ENCODE data around the gene GEMIN5. TPM values are rescaled to one million over a fixed set of nuclear protein-coding genes. Genes with fewer than 3 reads are reported as not detected.

GEMIN5 gene
- polyA plus RNA-seq, 3 donors: 20.6 to 21.8 (median 21.0) TPM

- DNase-seq: peak; percentile 97
Measured at GRCh38 chr5:154857530-154858296, 80.3 kb downstream of the GEMIN5 start.

- DNase-seq: no peak
Measured at GRCh38 chr5:154851351-154851750, 86.7 kb downstream of the GEMIN5 start.

DNA sequence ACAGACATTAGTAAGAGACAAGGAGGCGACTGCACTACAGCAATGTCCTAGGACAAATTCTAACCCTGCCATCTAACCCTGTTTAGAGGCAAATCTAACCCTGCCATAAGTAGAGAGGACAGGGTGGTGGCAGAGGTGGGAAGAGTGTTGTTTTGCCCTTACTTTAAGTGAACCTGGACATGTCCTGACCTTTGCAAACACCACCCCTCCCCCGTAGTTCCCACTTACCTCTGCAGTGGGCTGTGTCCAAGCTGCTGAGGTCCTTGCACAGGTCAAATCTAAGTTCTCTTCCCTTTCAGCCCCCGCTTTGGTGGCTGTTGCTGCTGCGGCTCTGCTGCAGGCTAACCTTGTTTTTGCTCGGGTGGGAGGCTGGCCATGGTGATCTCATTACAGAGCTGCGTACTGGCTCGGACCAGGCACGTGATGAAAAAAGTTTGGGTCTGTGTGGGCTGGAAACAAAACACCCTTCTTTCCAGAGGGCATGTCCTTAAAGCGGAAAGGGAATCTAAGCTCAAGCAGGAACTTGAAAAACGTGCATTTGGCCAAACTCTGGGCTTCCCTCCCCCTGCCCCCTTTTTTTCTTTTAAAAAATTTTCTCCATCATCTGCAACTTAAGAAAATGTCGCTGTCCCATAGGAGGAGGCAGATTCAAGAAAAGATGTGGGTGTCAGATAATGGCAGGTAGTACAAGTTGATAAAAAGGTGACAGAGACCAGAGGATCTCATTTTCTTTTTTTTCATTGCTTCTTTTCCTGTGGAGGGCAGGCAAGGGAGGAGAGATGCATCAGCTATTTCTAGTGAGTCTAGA lies 87.6 kb downstream of the GEMIN5 start, which contains the start of gene FAXDC2:
Gene FAXDC2 (minus strand): TSS at position 349 of the 808 bp plus-strand sequence. CDS start 12,425 bp downstream, outside the sequence.
- DNase-seq: peak; percentile 93

DNA sequence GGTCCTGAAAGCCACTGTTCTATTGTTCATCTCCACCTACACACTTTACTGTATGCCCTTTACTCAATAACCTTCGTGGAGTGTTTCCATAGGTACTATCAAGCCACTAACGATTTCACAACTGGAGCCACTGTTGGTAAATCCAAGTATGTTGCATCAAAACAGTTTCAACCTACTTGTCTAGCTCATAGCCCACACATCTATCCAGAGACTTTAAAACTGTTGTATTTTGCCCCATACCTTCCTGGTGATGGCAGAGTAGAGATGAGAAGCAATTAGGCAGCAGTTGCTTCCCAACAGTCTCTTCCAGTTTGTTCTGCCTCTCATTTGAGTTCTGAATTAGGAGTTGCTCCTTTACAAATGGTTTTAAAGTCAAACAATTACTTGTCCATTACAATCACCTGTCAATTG lies 88.2 kb downstream of the GEMIN5 start:
- DNase-seq: no peak

DNA sequence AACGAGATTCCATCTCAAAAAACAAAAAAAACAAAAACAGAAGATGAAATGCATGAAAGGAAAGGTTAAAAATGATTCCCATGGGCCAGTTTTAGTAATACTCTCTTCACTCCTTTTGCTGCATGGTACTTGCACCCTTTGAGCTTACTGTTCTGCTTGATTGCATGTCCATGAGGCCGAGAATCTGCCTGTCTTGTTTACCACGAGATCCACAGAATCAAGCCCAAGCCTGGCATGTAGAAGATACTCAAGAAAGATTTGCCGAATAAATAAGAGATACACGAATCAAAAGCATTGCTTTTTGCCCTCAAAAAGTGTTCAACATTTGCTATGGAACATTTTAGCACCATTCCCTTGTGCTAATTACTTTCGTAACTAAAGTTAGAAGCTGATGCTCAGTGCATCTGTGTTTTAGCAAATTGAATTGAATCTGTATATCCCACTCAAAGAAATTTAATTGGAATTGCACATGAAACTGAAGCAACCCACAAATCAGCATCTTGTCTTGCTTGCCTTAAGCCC lies 88.7 kb downstream of the GEMIN5 start:
- DNase-seq: no peak

GRCh38 chr5:154844809-154845208 lies 93.2 kb downstream of the GEMIN5 start:
- DNase-seq: no peak

DNA sequence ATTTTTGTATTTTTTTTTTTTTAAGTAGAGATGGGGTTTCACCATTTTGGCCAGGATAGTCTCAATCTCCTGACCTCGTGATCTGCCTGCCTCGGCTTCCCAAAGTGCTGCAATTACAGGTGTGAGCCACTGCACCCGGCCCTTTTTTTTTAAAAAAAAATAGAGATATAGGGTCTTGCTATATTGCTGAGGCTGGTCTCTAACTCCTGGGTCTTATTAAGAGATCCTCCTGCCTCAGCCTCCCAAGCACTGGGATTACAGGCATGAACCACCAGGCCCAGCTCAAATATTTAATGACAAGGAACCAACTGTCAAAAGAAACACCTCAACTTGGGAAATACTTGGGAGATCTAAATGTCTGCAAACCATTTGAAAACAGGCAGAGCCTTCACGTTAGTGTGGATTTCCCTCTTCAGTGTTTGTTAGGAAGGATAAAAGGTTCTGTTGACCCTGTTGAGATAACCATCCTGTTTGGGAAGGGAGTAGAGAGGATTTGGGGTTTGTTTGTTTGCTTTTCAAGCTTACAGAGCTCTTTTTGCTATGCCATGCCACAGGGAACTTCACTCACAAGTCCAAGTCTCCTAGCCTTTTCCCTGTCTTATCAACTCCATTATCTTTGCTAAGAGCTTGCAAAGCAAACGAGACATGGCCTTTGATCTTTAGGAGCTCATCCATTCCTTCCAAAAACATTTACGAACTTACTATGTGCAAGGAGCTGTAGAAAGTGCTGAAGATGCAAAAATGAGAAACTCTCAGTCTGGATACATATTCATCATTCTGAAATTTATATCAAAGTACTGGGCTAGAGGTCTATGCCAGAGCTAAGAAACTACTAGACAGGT lies 95.1 kb downstream of the GEMIN5 start:
- DNase-seq: no peak

DNA sequence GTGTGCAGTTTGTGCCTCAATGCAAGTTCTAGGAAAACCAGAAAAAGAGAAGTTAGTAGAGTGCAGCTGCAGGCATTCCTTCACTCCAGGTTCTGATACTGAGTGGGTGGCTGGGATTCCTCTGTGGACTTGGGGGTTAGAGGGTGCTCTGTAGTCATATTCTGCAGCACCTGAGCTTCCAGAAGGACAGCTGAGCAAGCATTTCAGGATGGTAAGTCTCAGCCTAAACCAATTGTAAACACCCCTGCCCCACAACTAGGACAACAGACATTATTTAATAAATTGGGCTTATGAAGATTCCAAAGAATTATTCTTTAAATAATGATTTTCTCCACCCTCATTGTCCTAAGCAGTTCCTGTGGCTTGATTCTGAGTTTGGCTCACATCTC lies 96.7 kb downstream of the GEMIN5 start:
- DNase-seq: no peak

DNA sequence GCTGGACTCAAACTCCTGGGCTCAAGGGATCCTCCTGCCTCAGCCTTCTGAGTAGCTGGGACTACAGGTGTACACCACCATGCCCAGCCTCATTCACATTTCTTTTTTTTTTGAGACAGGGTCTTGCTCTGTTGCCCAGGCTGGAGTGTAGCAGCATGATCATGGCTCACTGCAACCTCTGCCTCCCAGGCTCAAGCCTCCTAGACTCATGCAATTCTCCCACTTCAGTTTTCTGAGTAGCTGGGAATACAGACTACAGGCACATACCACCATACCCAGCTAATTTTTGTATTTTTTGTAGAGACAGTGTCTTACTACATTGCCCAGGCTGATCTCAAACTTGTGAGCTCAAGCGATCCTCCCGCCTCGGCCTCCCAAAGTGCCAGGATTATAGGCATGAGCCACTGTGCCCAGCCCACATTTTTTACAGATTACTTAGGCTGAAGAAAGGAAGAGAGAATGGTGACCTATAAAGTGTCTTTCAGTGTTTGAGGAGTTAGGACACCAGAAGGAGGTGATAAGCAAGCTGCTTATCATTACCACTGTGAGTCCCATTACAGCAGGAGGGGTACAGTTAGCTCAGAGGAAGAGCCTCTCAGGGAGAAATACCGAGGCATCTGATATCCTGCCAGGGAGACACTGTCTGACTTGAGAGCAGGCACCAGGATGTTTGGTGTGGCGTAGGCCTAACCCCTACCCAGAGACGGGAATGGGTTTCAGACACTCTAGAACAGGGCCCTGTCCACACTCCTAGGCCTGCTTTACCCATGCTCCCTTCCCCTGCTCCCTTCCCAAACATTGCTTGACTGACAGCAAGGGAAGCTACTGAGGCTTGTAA lies 97.4 kb downstream of the GEMIN5 start:
- DNase-seq: no peak

Other genes starting within 250 kb of the GEMIN5 start
- gene LARP1, start 182.8 kb downstream of the GEMIN5 start, polyA plus RNA-seq (ENCODE audit: insufficient read length in 3 of 3): 100 to 1,000 TPM; 132 to 172 (median 158) TPM
- gene FAXDC2, start 87.6 kb downstream of the GEMIN5 start, polyA plus RNA-seq (ENCODE audit: insufficient read length in 3 of 3): 10 to 100 TPM; 31.6 to 39.3 (median 38.3) TPM
- 10 to 100 TPM; 70.6 to 79.6 (median 72.4) TPM for gene CNOT8, start 79.6 kb downstream of the GEMIN5 start, polyA plus RNA-seq (ENCODE audit: insufficient read length in 3 of 3)
- gene MRPL22, start 2.9 kb upstream of the GEMIN5 start, polyA plus RNA-seq (ENCODE audit: insufficient read length in 3 of 3): 10 to 100 TPM; 44.4 to 49.0 (median 46.4) TPM
- gene KIF4B, start 75.5 kb upstream of the GEMIN5 start, polyA plus RNA-seq (ENCODE audit: insufficient read length in 3 of 3): under 1 TPM; 0.24 to 0.29 (median 0.27) TPM

Data from renal pelvis (tissue), 4 donors.